ENCODE data around the gene NUP153. TPM values are rescaled to one million over a fixed set of nuclear protein-coding genes. Genes with fewer than 3 reads are reported as not detected.
"Not testable (repeated sequence)": the region's sequence is repeated elsewhere in the genome, so short reads cannot be mapped to it uniquely, and the experiment has no call there.

NUP153 gene
- total and polyA plus RNA-seq, 4 donors, result 6.2 to 50.2 (median 21.9) TPM

DNA sequence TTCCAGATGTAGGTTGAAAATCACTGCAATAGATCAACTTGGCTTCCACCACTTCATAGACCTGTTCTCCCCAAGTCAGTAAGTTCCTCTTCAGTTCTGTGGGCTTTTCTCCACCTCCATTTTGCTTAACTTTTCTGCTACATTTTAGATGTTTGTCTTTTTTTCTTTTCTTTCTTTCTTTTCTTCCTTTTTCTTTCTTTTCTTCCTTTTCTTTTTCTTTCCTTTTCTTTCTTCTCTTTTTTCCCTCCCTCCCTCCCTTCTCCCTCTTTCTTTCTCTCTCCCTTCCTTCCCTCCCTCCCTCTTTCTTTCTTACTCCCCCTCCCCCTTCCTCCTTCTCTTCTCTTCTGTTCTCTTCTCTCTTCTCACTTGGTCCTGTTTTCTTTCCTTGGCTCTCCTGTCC lies 113.5 kb downstream of the NUP153 start:
- no peaks in the 10 kb centered on the region for H3K4me1 ChIP-seq (ENCODE audit: control insufficient read depth in 5 of 5, insufficient read depth in 5 of 5, low read length in 5 of 5)
- no peak overlapping the region for H3K27ac ChIP-seq (ENCODE audit: low read depth in 1 of 2, low read length in 1 of 2)
- DNase-seq, result no peak
- no peak for TF ChIP-seq CTCF (IDR thresholded peaks at IDR 0.05; ENCODE audit: control extremely low read depth, extremely low read depth)
- no peak overlapping the region for H3K9ac ChIP-seq (ENCODE audit: insufficient read depth in 1 of 2, low read length in 2 of 2)
- no peaks in the 10 kb centered on the region for H3K36me3 ChIP-seq (ENCODE audit: control insufficient read depth in 4 of 4, insufficient read depth in 4 of 4, low read length in 4 of 4)
- no peaks in the 10 kb centered on the region for H3K27me3 ChIP-seq (ENCODE audit: control insufficient read depth in 3 of 3, insufficient read depth in 3 of 3, low read length in 2 of 3)
- ATAC-seq (ENCODE audit: insufficient read depth, low FRiP score), result no peak
- no peaks in the 10 kb centered on the region for H3K9me3 ChIP-seq (ENCODE audit: control insufficient read depth in 4 of 4, insufficient read depth in 3 of 4, low read length in 3 of 4)
- no peak overlapping the region for H3K4me3 ChIP-seq

GRCh38 chr6:17591287-17591686 lies 115.4 kb downstream of the NUP153 start:
- ATAC-seq (ENCODE audit: insufficient read depth, low FRiP score), result no peak
- WGBS, 2 donors, result 10 to 45% methylated on average over 1 of the region's 1 CpG
- no peak for TF ChIP-seq CTCF (IDR thresholded peaks at IDR 0.05; ENCODE audit: control extremely low read depth, extremely low read depth)

DNA sequence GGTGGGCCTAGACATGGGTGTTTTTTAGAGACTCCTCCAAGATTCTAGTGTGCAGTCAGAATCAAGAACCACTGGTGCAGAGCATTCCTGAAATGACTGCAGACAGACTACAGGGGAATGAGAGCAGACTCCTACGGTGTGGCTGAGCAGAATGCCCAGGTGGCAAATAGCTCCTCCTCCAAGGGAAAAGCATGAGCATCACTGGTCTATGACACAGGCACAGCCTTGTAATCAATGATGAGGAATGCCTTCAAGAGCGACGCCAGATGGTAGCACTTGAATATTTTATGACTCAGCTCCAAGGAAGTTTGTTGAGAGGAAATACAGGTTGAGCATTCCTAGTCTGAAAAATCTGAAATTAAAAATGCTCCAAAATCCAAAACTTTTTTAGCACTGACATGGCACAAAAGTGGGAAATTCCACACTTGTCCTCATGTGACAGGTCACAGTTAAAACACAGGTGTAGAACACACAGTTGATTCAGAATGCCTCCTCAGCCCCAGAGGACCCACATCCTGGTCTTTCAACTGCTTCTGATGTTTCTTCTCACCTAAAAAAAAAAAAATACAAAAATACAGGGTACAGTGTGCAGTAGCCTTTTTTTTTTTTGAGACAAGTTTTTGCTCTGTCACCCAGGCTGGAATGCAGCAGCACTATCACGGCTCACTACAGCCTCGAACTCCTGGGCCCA lies 117.2 kb downstream of the NUP153 start:
- H3K36me3 ChIP-seq (ENCODE audit: control insufficient read depth in 4 of 4, insufficient read depth in 4 of 4, low read length in 4 of 4), result no peaks in the 10 kb centered on the region
- ATAC-seq (ENCODE audit: insufficient read depth, low FRiP score), result peak; percentile 63
- 75 to 84% methylated on average over 5 of the region's 5 CpGs for WGBS, 2 donors
- peak; percentile 34 to 46 (median 43) for DNase-seq
- no peak overlapping the region for H3K27ac ChIP-seq (ENCODE audit: low read depth in 1 of 2, low read length in 1 of 2)
- no peaks in the 10 kb centered on the region for H3K27me3 ChIP-seq (ENCODE audit: control insufficient read depth in 3 of 3, insufficient read depth in 3 of 3, low read length in 2 of 3)
- no peak overlapping the region for H3K9ac ChIP-seq (ENCODE audit: insufficient read depth in 1 of 2, low read length in 2 of 2)
- no peaks in the 10 kb centered on the region for H3K4me1 ChIP-seq (ENCODE audit: control insufficient read depth in 5 of 5, insufficient read depth in 5 of 5, low read length in 5 of 5)
- H3K4me3 ChIP-seq, result no peak overlapping the region
- no peak for TF ChIP-seq CTCF (IDR thresholded peaks at IDR 0.05; ENCODE audit: control extremely low read depth, extremely low read depth)
- H3K9me3 ChIP-seq (ENCODE audit: control insufficient read depth in 4 of 4, insufficient read depth in 3 of 4, low read length in 3 of 4), result no peaks in the 10 kb centered on the region

More at GRCh38 chr6:17591287-17591686, 115.4 kb downstream of the NUP153 start:
- H3K4me3 ChIP-seq, result no peak overlapping the region
- no peaks in the 10 kb centered on the region for H3K27me3 ChIP-seq (ENCODE audit: control insufficient read depth in 3 of 3, insufficient read depth in 3 of 3, low read length in 2 of 3)
- no peaks in the 10 kb centered on the region for H3K36me3 ChIP-seq (ENCODE audit: control insufficient read depth in 4 of 4, insufficient read depth in 4 of 4, low read length in 4 of 4)
- no peak overlapping the region for H3K27ac ChIP-seq (ENCODE audit: low read depth in 1 of 2, low read length in 1 of 2)
- no peaks in the 10 kb centered on the region for H3K4me1 ChIP-seq (ENCODE audit: control insufficient read depth in 5 of 5, insufficient read depth in 5 of 5, low read length in 5 of 5)
- H3K9me3 ChIP-seq (ENCODE audit: control insufficient read depth in 4 of 4, insufficient read depth in 3 of 4, low read length in 3 of 4), result no peaks in the 10 kb centered on the region
- DNase-seq, result no peak
- H3K9ac ChIP-seq (ENCODE audit: insufficient read depth in 1 of 2, low read length in 2 of 2), result no peak overlapping the region

GRCh38 chr6:17588011-17588410 lies 118.7 kb downstream of the NUP153 start:
- no peaks in the 10 kb centered on the region for H3K36me3 ChIP-seq (ENCODE audit: control insufficient read depth in 4 of 4, insufficient read depth in 4 of 4, low read length in 4 of 4)
- H3K4me1 ChIP-seq (ENCODE audit: control insufficient read depth in 5 of 5, insufficient read depth in 5 of 5, low read length in 5 of 5), result peaks cover 0 to 8% (median 3%) of the 10 kb centered on the region in 5 donors
- no peaks in the 10 kb centered on the region for H3K9me3 ChIP-seq (ENCODE audit: control insufficient read depth in 4 of 4, insufficient read depth in 3 of 4, low read length in 3 of 4)
- H3K27me3 ChIP-seq (ENCODE audit: control insufficient read depth in 3 of 3, insufficient read depth in 3 of 3, low read length in 2 of 3), result no peaks in the 10 kb centered on the region
- DNase-seq (no peak), ATAC-seq (ENCODE audit: insufficient read depth, low FRiP score) (no peak)
- no peak overlapping the region for H3K9ac ChIP-seq (ENCODE audit: insufficient read depth in 1 of 2, low read length in 2 of 2)
- WGBS, 2 donors, result 93 to 95% methylated on average over 6 of the region's 6 CpGs
- H3K4me3 ChIP-seq, result no peak overlapping the region
- no peak for TF ChIP-seq CTCF (IDR thresholded peaks at IDR 0.05; ENCODE audit: control extremely low read depth, extremely low read depth)
- H3K27ac ChIP-seq (ENCODE audit: low read depth in 1 of 2, low read length in 1 of 2), result no peak overlapping the region

GRCh38 chr6:17586623-17587022 lies 120.1 kb downstream of the NUP153 start:
- DNase-seq; H3K9me3 ChIP-seq (ENCODE audit: control insufficient read depth in 4 of 4, insufficient read depth in 3 of 4, low read length in 3 of 4); H3K4me1 ChIP-seq (ENCODE audit: control insufficient read depth in 5 of 5, insufficient read depth in 5 of 5, low read length in 5 of 5); H3K27ac ChIP-seq (ENCODE audit: low read depth in 1 of 2, low read length in 1 of 2); H3K36me3 ChIP-seq (ENCODE audit: control insufficient read depth in 4 of 4, insufficient read depth in 4 of 4, low read length in 4 of 4); H3K27me3 ChIP-seq (ENCODE audit: control insufficient read depth in 3 of 3, insufficient read depth in 3 of 3, low read length in 2 of 3); H3K9ac ChIP-seq (ENCODE audit: insufficient read depth in 1 of 2, low read length in 2 of 2); H3K4me3 ChIP-seq; ATAC-seq (ENCODE audit: insufficient read depth, low FRiP score): not testable (repeated sequence)
- WGBS, 2 donors, result 95 to 97% methylated on average over 13 of the region's 13 CpGs

Measured in lung (tissue), 12 donors.